ENCODE measurements around the gene SSC5D. TPM values are rescaled to one million over a fixed set of nuclear protein-coding genes. Genes with fewer than 3 reads are reported as not detected.

Gene SSC5D
- polyA plus RNA-seq, 1 of the 3 experiments (the other 2 are of a cell fraction): 4.9 TPM

- no peaks in the 10 kb centered on the region for H3K36me3 ChIP-seq (replicated peaks in 1 of 2; ENCODE audit: control insufficient read depth in 1 of 2, insufficient read depth in 2 of 2, low read length in 1 of 2)
- CTCF ChIA-PET: interaction anchor here (0.9 to 3.8 kb wide), 6 partner anchors 16 to 361 kb away, joined by 3 to 81 read pairs (median 4); no protein-coding TSS in a partner anchor
These were observed 14.1 kb downstream of the SSC5D start for GRCh38 chr19:55502197-55502952.

More at GRCh38 chr19:55502197-55502952, 14.1 kb downstream of the SSC5D start:
- TF ChIP-seq RXRA (IDR thresholded peaks at IDR 0.05; ENCODE audit: borderline replicate concordance, low read depth): no peak
- TF ChIP-seq ZBTB33 (IDR thresholded peaks at IDR 0.05; ENCODE audit: borderline replicate concordance, low read depth): no peak
- TF ChIP-seq FOXJ3 (CRISPR knock-in tag; IDR thresholded peaks at IDR 0.05): no peak
- no peak for TF ChIP-seq MXI1 (IDR thresholded peaks at IDR 0.05; ENCODE audit: low read depth, low read length)
- no peak for TF ChIP-seq RFX5 (IDR thresholded peaks at IDR 0.05; ENCODE audit: low read length)
- no peak for TF ChIP-seq TAF1 (IDR thresholded peaks at IDR 0.05; ENCODE audit: borderline replicate concordance, low read depth, low read length)
- no peak for TF ChIP-seq GATA2 (CRISPR knock-in tag; IDR thresholded peaks at IDR 0.05)
- no peak for TF ChIP-seq RCOR1 (IDR thresholded peaks at IDR 0.05; ENCODE audit: low read length)
- no peak for TF ChIP-seq TCF12 (IDR thresholded peaks at IDR 0.05)
- no peak for TF ChIP-seq GABPA (IDR thresholded peaks at IDR 0.05; ENCODE audit: low read depth)
- TF ChIP-seq NRF1 (IDR thresholded peaks at IDR 0.05; ENCODE audit: low read depth, low read length): no peak
- no peak for TF ChIP-seq REST (IDR thresholded peaks at IDR 0.05; ENCODE audit: low read depth, low read length)
- TF ChIP-seq EP300 (IDR thresholded peaks at IDR 0.05; ENCODE audit: borderline replicate concordance in 1 of 2, low read depth in 1 of 2, low read length in 1 of 2): no peak
- no peak for TF ChIP-seq MEF2A (IDR thresholded peaks at IDR 0.05; ENCODE audit: borderline replicate concordance, low read depth)
- TF ChIP-seq SIN3A (IDR thresholded peaks at IDR 0.05; ENCODE audit: borderline replicate concordance, low read depth, low read length): no peak
- H3K4me1 ChIP-seq (ENCODE audit: control insufficient read depth in 1 of 2, insufficient read depth in 2 of 2, low read depth in 1 of 2, low read length in 1 of 2): peaks cover 0 to 6% of the 10 kb centered on the region in 2 experiments; a peak in 1 of 4 replicates
- no peak overlapping the region for H3K4me2 ChIP-seq
- no peak overlapping the region for H2AFZ ChIP-seq (ENCODE audit: low read depth)
- H3K79me2 ChIP-seq (ENCODE audit: insufficient read depth): no peaks in the 10 kb centered on the region
- no peak overlapping the region for H3K4me3 ChIP-seq (ENCODE audit: low read depth in 2 of 2, low read length in 1 of 2)
- H3K9me2 ChIP-seq: no peaks in the 10 kb centered on the region
- no peak overlapping the region for H3K9ac ChIP-seq
- H3K9me3 ChIP-seq: no peaks in the 10 kb centered on the region
- POLR2A ChIA-PET: no interaction called here
- H4K20me1 ChIP-seq (ENCODE audit: insufficient read depth): no peaks in the 10 kb centered on the region
- no peak overlapping the region for H3K27ac ChIP-seq (ENCODE audit: low read depth in 2 of 2, low read length in 1 of 2)
- H3F3A ChIP-seq (replicated peaks; ENCODE audit: insufficient read depth): peaks cover 7% of the 10 kb centered on the region
- no peaks in the 10 kb centered on the region for H3K27me3 ChIP-seq (ENCODE audit: insufficient read depth)
- DNase-seq: no peak
- 88% methylated on average over 9 of the region's 9 CpGs for WGBS (ENCODE audit: low lambda C conversion rate)
